ENCODE measurements around the gene TSPAN15. TPM values are rescaled to one million over a fixed set of nuclear protein-coding genes. Genes with fewer than 3 reads are reported as not detected.

Gene TSPAN15
- total and polyA plus RNA-seq, 5 donors: 5.3 to 11.5 (median 7.9) TPM

- H3K4me3 ChIP-seq (ENCODE audit: low read length): no peak overlapping the region
- DNase-seq (no peak), ATAC-seq (no peak)
- H3K4me1 ChIP-seq (ENCODE audit: control insufficient read depth, insufficient read depth, low read length): no peaks in the 10 kb centered on the region
- intact Hi-C loops (cut with DNase I): loop anchor here (5.0 to 10.0 kb wide), 3 partner anchors 79 to 217 kb away; partner anchors contain the start of gene FAM241B (in 2 of the 4)
- H3K27ac ChIP-seq (ENCODE audit: low read length): no peak overlapping the region
- no peaks in the 10 kb centered on the region for H3K27me3 ChIP-seq (ENCODE audit: control insufficient read depth, insufficient read depth)
- H3K9me3 ChIP-seq (ENCODE audit: control insufficient read depth, low read length): no peaks in the 10 kb centered on the region
- 80% methylated on average over 8 of the region's 8 CpGs for WGBS
Observed at GRCh38 chr10:69428165-69428564, 23.1 kb upstream of the TSPAN15 start.

GRCh38 chr10:69434169-69434568 is 17.1 kb upstream of the TSPAN15 start:
- Histone ChIP-seq H3K27me3 (ENCODE audit: control insufficient read depth, insufficient read depth) (no peaks in the 10 kb centered on the region), H3K4me3 (ENCODE audit: low read length) (no peak overlapping the region), H3K27ac (ENCODE audit: low read length) (no peak overlapping the region), H3K9me3 (ENCODE audit: control insufficient read depth, low read length) (no peaks in the 10 kb centered on the region), H3K4me1 (ENCODE audit: control insufficient read depth, insufficient read depth, low read length) (peaks cover 4% of the 10 kb centered on the region)
- ATAC-seq (no peak), DNase-seq (no peak)
- 69% methylated on average over 2 of the region's 2 CpGs for WGBS
- intact Hi-C loops (cut with DNase I): no loop called here

- peaks cover 7% of the 10 kb centered on the region for H3K4me1 ChIP-seq (ENCODE audit: control insufficient read depth, insufficient read depth, low read length)
- H3K27me3 ChIP-seq (ENCODE audit: control insufficient read depth, insufficient read depth): no peaks in the 10 kb centered on the region
- DNase-seq (no peak), ATAC-seq (no peak)
- 98% methylated on average over 11 of the region's 11 CpGs for WGBS
- no peak overlapping the region for H3K4me3 ChIP-seq (ENCODE audit: low read length)
- no peaks in the 10 kb centered on the region for H3K9me3 ChIP-seq (ENCODE audit: control insufficient read depth, low read length)
- intact Hi-C loops (cut with DNase I): no loop called here
- no peak overlapping the region for H3K27ac ChIP-seq (ENCODE audit: low read length)
Observed at GRCh38 chr10:69434926-69435325, 16.3 kb upstream of the TSPAN15 start.

GRCh38 chr10:69435966-69436520 is 15.2 kb upstream of the TSPAN15 start:
- Histone ChIP-seq H3K4me1 (ENCODE audit: control insufficient read depth, insufficient read depth, low read length) (peaks cover 7% of the 10 kb centered on the region), H3K4me3 (ENCODE audit: low read length) (no peak overlapping the region), H3K27me3 (ENCODE audit: control insufficient read depth, insufficient read depth) (no peaks in the 10 kb centered on the region), H3K9me3 (ENCODE audit: control insufficient read depth, low read length) (no peaks in the 10 kb centered on the region), H3K27ac (ENCODE audit: low read length) (no peak overlapping the region)
- ATAC-seq: no peak
- WGBS: 96% methylated on average over 14 of the region's 14 CpGs
- intact Hi-C loops (cut with DNase I): no loop called here
- DNase-seq: no peak

- intact Hi-C loops (cut with DNase I): no loop called here
- Histone ChIP-seq H3K27me3 (ENCODE audit: control insufficient read depth, insufficient read depth) (no peaks in the 10 kb centered on the region), H3K9me3 (ENCODE audit: control insufficient read depth, low read length) (no peaks in the 10 kb centered on the region), H3K27ac (ENCODE audit: low read length) (no peak overlapping the region), H3K4me3 (ENCODE audit: low read length) (no peak overlapping the region), H3K4me1 (ENCODE audit: control insufficient read depth, insufficient read depth, low read length) (peaks cover 7% of the 10 kb centered on the region)
- WGBS: 88% methylated on average over 13 of the region's 13 CpGs
- no peak for ATAC-seq
- DNase-seq: no peak
Observed at GRCh38 chr10:69437321-69438259, 13.7 kb upstream of the TSPAN15 start.

GRCh38 chr10:69438536-69439349 is 12.5 kb upstream of the TSPAN15 start:
- no peak overlapping the region for H3K4me3 ChIP-seq (ENCODE audit: low read length)
- H3K4me1 ChIP-seq (ENCODE audit: control insufficient read depth, insufficient read depth, low read length): peaks cover 7% of the 10 kb centered on the region
- peak; percentile 59 to 70 for ATAC-seq
- WGBS: 35% methylated on average over 10 of the region's 10 CpGs
- intact Hi-C loops (cut with DNase I): no loop called here
- H3K27me3 ChIP-seq (ENCODE audit: control insufficient read depth, insufficient read depth): no peaks in the 10 kb centered on the region
- DNase-seq: no peak
- H3K27ac ChIP-seq (ENCODE audit: low read length): peak overlapping the region; percentile 40
- no peaks in the 10 kb centered on the region for H3K9me3 ChIP-seq (ENCODE audit: control insufficient read depth, low read length)

GRCh38 chr10:69439350-69439739 is 11.9 kb upstream of the TSPAN15 start:
- 59% methylated on average over 5 of the region's 5 CpGs for WGBS
- Histone ChIP-seq H3K4me3 (ENCODE audit: low read length) (no peak overlapping the region), H3K9me3 (ENCODE audit: control insufficient read depth, low read length) (no peaks in the 10 kb centered on the region), H3K27ac (ENCODE audit: low read length) (peak overlapping the region; percentile 9), H3K4me1 (ENCODE audit: control insufficient read depth, insufficient read depth, low read length) (peaks cover 7% of the 10 kb centered on the region), H3K27me3 (ENCODE audit: control insufficient read depth, insufficient read depth) (no peaks in the 10 kb centered on the region)
- DNase-seq (peak in 1 of 3 donors; percentile 56), ATAC-seq (peak in 1 of 2 donors; percentile 39)
- intact Hi-C loops (cut with DNase I): no loop called here

- 53% methylated on average over 5 of the region's 5 CpGs for WGBS
- Histone ChIP-seq H3K9me3 (ENCODE audit: control insufficient read depth, low read length) (no peaks in the 10 kb centered on the region), H3K4me1 (ENCODE audit: control insufficient read depth, insufficient read depth, low read length) (peaks cover 7% of the 10 kb centered on the region), H3K27ac (ENCODE audit: low read length) (no peak overlapping the region), H3K27me3 (ENCODE audit: control insufficient read depth, insufficient read depth) (no peaks in the 10 kb centered on the region), H3K4me3 (ENCODE audit: low read length) (no peak overlapping the region)
- DNase-seq: no peak
- no peak for ATAC-seq
- intact Hi-C loops (cut with DNase I): no loop called here
Observed at GRCh38 chr10:69439813-69440506, 11.3 kb upstream of the TSPAN15 start.

- DNase-seq (no peak), ATAC-seq (no peak)
- 80% methylated on average over 1 of the region's 1 CpG for WGBS
- no peak overlapping the region for H3K27ac ChIP-seq (ENCODE audit: low read length)
- H3K4me3 ChIP-seq (ENCODE audit: low read length): no peak overlapping the region
- no peaks in the 10 kb centered on the region for H3K9me3 ChIP-seq (ENCODE audit: control insufficient read depth, low read length)
- H3K4me1 ChIP-seq (ENCODE audit: control insufficient read depth, insufficient read depth, low read length): peaks cover 5% of the 10 kb centered on the region
- H3K27me3 ChIP-seq (ENCODE audit: control insufficient read depth, insufficient read depth): no peaks in the 10 kb centered on the region
- intact Hi-C loops (cut with DNase I): no loop called here
Observed at GRCh38 chr10:69443354-69443753, 7.9 kb upstream of the TSPAN15 start.

GRCh38 chr10:69445041-69445440 is 6.2 kb upstream of the TSPAN15 start:
- H3K4me3 ChIP-seq (ENCODE audit: low read length): no peak overlapping the region
- no peak overlapping the region for H3K27ac ChIP-seq (ENCODE audit: low read length)
- DNase-seq: no peak
- no peaks in the 10 kb centered on the region for H3K27me3 ChIP-seq (ENCODE audit: control insufficient read depth, insufficient read depth)
- intact Hi-C loops (cut with DNase I): no loop called here
- WGBS: 82% methylated on average over 4 of the region's 4 CpGs
- H3K9me3 ChIP-seq (ENCODE audit: control insufficient read depth, low read length): no peaks in the 10 kb centered on the region
- no peaks in the 10 kb centered on the region for H3K4me1 ChIP-seq (ENCODE audit: control insufficient read depth, insufficient read depth, low read length)
- no peak for ATAC-seq

Measured in right cardiac atrium (tissue), 5 donors.